K562 (cell line): ENCODE results near the gene ATG13. TPM values are rescaled to one million over a fixed set of nuclear protein-coding genes. Genes with fewer than 3 reads are reported as not detected.
A peak's percentile ranks its signal among the peaks of the same experiment; 100 is the strongest.

Experiments
- ATAC-seq: fragments of 200-7000 bp; cut with Tn5 transposase; 3 replicates; pipeline ENCODE4 v1.9.1; 2020; ENCODE audit warnings: moderate library complexity
- BruUV-seq: library from RNA; stranded (reverse); fragments of 400-500 nt; replicated peaks from 2 replicates; lab custom pipeline; 2021; lab: Mats Ljungman, UMichigan
- CTCF ChIA-PET: fragments of 300-600 bp; formaldehyde crosslinking; extraction: SDS; loops from one replicate; lab custom pipeline; 2021; ENCODE audit warnings: low intra/inter-chr PET ratio; lab: Yijun Ruan, JAX
- POLR2A ChIA-PET: fragments of 300-600, 350-650 bp; sonication (Branson Sonifier 250); formaldehyde crosslinking; extraction: SDS; loops from one replicate; lab custom pipeline; 2021; ENCODE audit warnings: antibody characterized with exemption, inconsistent platforms; lab: Yijun Ruan, JAX
- DNase-seq, 4 experiments: peaks; one replicate each; pipeline versions ENCODE4 v3.0.0 to v3.0.0-alpha.2; 2011 to 2018; ENCODE audit warnings: low spot score in 3 of 4, mixed read lengths in 3 of 4; ENCODE audit errors: extremely low read depth in 1 of 4
- FAIRE-seq: peaks from 2 replicates; lab custom pipeline; 2011; peaks lifted over from hg19 to GRCh38; lab: Jason Lieb, UNC
- H2AFZ ChIP-seq: 2 replicates; pipeline ENCODE4 v1.6.0; 2011; ENCODE audit warnings: low read depth, low read length, control low read depth, inconsistent platforms
- H3K27ac ChIP-seq: fragments of 200-600 bp; 3 replicates; pipeline ENCODE4 v1.8.0; 2011; ENCODE audit warnings: low read depth, mild to moderate bottlenecking, control low read depth, inconsistent platforms, low read length, moderate library complexity, mixed read lengths; ENCODE audit errors: extremely low read depth
- H3K27me3 ChIP-seq, 2 experiments: fragments of 300-600 bp in 1 of 2; 2 replicates in 1 of 2; 3 replicates in 1 of 2; pipeline versions ENCODE4 v1.6.0 to v1.8.0; 2011; ENCODE audit warnings: inconsistent platforms in 2 of 2, low read length in 2 of 2, mild to moderate bottlenecking in 1 of 2, mixed read lengths in 1 of 2, moderate library complexity in 1 of 2; ENCODE audit not compliant: control insufficient read depth in 2 of 2, insufficient read depth in 2 of 2
- H3K36me3 ChIP-seq: fragments of 300-600 bp; 3 replicates; pipeline ENCODE4 v1.8.0; 2011; ENCODE audit warnings: mild to moderate bottlenecking, low read length, inconsistent platforms; ENCODE audit not compliant: control insufficient read depth, insufficient read depth
- H3K4me1 ChIP-seq, 2 experiments: fragments of 200-600 bp in 1 of 2; replicated peaks in 1 of 2; 2 replicates in 1 of 2; 3 replicates in 1 of 2; pipeline versions ENCODE4 v1.5.1 to v1.8.0; 2011; ENCODE audit warnings: inconsistent platforms in 2 of 2, low read length in 2 of 2, mild to moderate bottlenecking in 1 of 2, mixed read lengths in 1 of 2, moderate library complexity in 1 of 2; ENCODE audit not compliant: control insufficient read depth in 2 of 2, insufficient read depth in 2 of 2
- H3K4me2 ChIP-seq: 2 replicates; pipeline ENCODE4 v1.6.1; 2011; ENCODE audit warnings: low read length, control low read depth, inconsistent platforms, mixed read lengths; ENCODE audit not compliant: insufficient read depth
- H3K4me3 ChIP-seq: fragments of 200-600 bp; sonication (generic), shearing (Covaris generic); 2 replicates; pipeline ENCODE4 v1.5.1; 2016; ENCODE audit warnings: control low read depth, inconsistent platforms
- H3K79me2 ChIP-seq: fragments of 200-600 bp; 3 replicates; pipeline ENCODE4 v1.8.0; 2011; ENCODE audit warnings: low read length, inconsistent platforms; ENCODE audit not compliant: control insufficient read depth, insufficient read depth
- H3K9ac ChIP-seq, 2 experiments: 2 replicates each; pipeline versions ENCODE4 v1.6.0 to v1.6.1; 2011; ENCODE audit warnings: low read depth in 2 of 2, low read length in 2 of 2, control low read depth in 1 of 2, inconsistent platforms in 1 of 2, mild to moderate bottlenecking in 1 of 2, mixed read lengths in 1 of 2; ENCODE audit not compliant: insufficient read depth in 1 of 2
- H3K9me1 ChIP-seq: one replicate; pipeline ENCODE4 v1.6.0; 2011; ENCODE audit warnings: inconsistent platforms, mild to moderate bottlenecking, low read length, moderate library complexity; ENCODE audit not compliant: control insufficient read depth, insufficient read depth
- H3K9me3 ChIP-seq: replicated peaks from 2 replicates; pipeline ENCODE4 v1.5.1; 2011; ENCODE audit warnings: low read depth, low read length, inconsistent platforms; ENCODE audit not compliant: control insufficient read depth, insufficient read depth
- H4K20me1 ChIP-seq: replicated peaks from 2 replicates; pipeline ENCODE4 v1.6.1; 2011; ENCODE audit warnings: low read length, inconsistent platforms, mixed read lengths; ENCODE audit not compliant: control insufficient read depth, insufficient read depth
- E2F6 ChIP-seq, 2 experiments: IDR thresholded peaks; 2 replicates each; pipeline ENCODE4 v1.6.1; 2011; ENCODE audit warnings: borderline replicate concordance in 1 of 2, control low read depth in 1 of 2, low read depth in 1 of 2, low read length in 1 of 2, mild to moderate bottlenecking in 1 of 2, mixed read lengths in 1 of 2, moderate library complexity in 1 of 2; ENCODE audit not compliant: insufficient read depth in 1 of 2, insufficient read length in 1 of 2, poor library complexity in 1 of 2, severe bottlenecking in 1 of 2; ENCODE audit errors: extremely low read depth in 1 of 2
- KLF1 ChIP-seq: fragments of 450-650 bp; IDR thresholded peaks from 2 replicates; pipeline ENCODE4 v1.6.1; 2016; ENCODE audit warnings: missing genetic modification characterization, missing compliant biosample characterization
- RFX5 ChIP-seq: IDR thresholded peaks from 2 replicates; pipeline ENCODE4 v1.6.1; 2011; ENCODE audit warnings: low read depth, mild to moderate bottlenecking, improper control_type of control experiment, low read length
- SPI1 ChIP-seq: IDR thresholded peaks from 2 replicates; pipeline ENCODE4 v1.6.1; 2011; ENCODE audit warnings: low read depth, low read length, control low read depth, borderline replicate concordance
- ZNF224 ChIP-seq: sonication (generic); formaldehyde crosslinking; IDR thresholded peaks from 2 replicates; pipeline ENCODE4 v1.8.0; 2022; ENCODE audit warnings: mild to moderate bottlenecking, missing genetic modification reagents
- ZNF408 ChIP-seq: fragments of 250-450 bp; sonication (Bioruptor Pico); IDR thresholded peaks from 2 replicates; pipeline ENCODE4 v1.4.0; 2020; ENCODE audit warnings: low read depth, mild to moderate bottlenecking, moderate library complexity
- ZNF512 ChIP-seq: IDR thresholded peaks from 2 replicates; pipeline ENCODE4 v1.6.1; 2016; ENCODE audit warnings: missing genetic modification characterization, missing compliant biosample characterization
- whole genome bisulfite sequencing: fragments of 100-300 bp; shearing (Covaris generic); methylation state at CpG from one replicate; pipeline ENCODE4 v1.1.6; 2016; ENCODE audit warnings: low coverage, mixed read lengths; ENCODE audit not compliant: insufficient coverage; ENCODE audit errors: missing lambda C conversion rate; 5-methylcytosine and 5-hydroxymethylcytosine counted together
- in situ Hi-C: fragments of 300-500 bp; cut with MboI; formaldehyde crosslinking; loops from 4 replicates; pipeline ENCODE4 v1.15.0; 2018; ENCODE audit warnings: inconsistent platforms, mixed read lengths
- intact Hi-C: fragments of 100-400 bp; cut with micrococcal nuclease; formaldehyde crosslinking; loops from 2 replicates; pipeline ENCODE4 v1.14.2; 2022
- polyA plus RNA-seq, 8 experiments: library from polyadenylated mRNA; depleted of rRNA in 4 of 8; stranded (reverse) in 5 of 8; unstranded in 3 of 8; fragments of >200 nt; fragmentation: Nextera tagmentation in 2 of 8; fragmentation: Illumina TruSeq in 1 of 8; extraction: Ambion mirVana in 2 of 8; extraction: Trizol in 1 of 8; gene quantifications; 2 replicates each; pipeline versions ENCODE4 v1.2.1 to v1.2.3, GENCODE V29; 2011 to 2014; ENCODE audit warnings: inconsistent platforms in 1 of 8, missing spikeins in 1 of 8
- total RNA-seq, 7 experiments: library from RNA; depleted of rRNA in 6 of 7; stranded (reverse); fragments of >200 nt in 6 of 7; fragmentation: Illumina TruSeq in 2 of 7; extraction: Trizol in 2 of 7; gene quantifications; 2 replicates each; pipeline versions ENCODE4 v1.2.1 to v1.2.3, GENCODE V29; 2011 to 2021; ENCODE audit warnings: low replicate concordance in 1 of 7

ATG13 gene
- total and polyA plus RNA-seq, 9 of the 15 experiments (the other 6 are each of a cell fraction or from before 2014, with no cell fraction given): 13.1 to 61.5 (median 36.5) TPM

GRCh38 chr11:46724088-46724487 is 106.7 kb downstream of the ATG13 start:
- H3K9me1 ChIP-seq: no peaks in the 10 kb centered on the region
- H4K20me1 ChIP-seq: no peaks in the 10 kb centered on the region
- H3K9ac ChIP-seq: no peak overlapping the region
- H3K27me3 ChIP-seq: peaks cover 0 to 3% of the 10 kb centered on the region in 2 experiments; a peak in 1 of 5 replicates
- FAIRE-seq: no peak
- intact Hi-C loops: no loop called here
- no peaks in the 10 kb centered on the region for H3K79me2 ChIP-seq
- 44% methylated on average over 8 of the region's 8 CpGs for WGBS
- H3K4me2 ChIP-seq: no peak overlapping the region
- H3K27ac ChIP-seq: no peak overlapping the region
- peak overlapping the region; percentile 9; the same call in 1 of the 2 replicates for H2AFZ ChIP-seq
- ChIA-PET CTCF (interaction anchor here (0.6 kb wide), 1 partner anchor 174 kb away, joined by 3 read pairs; no protein-coding TSS in a partner anchor), POLR2A (no interaction called here)
- in situ Hi-C loops: no loop called here
- peaks cover 0 to 22% of the 10 kb centered on the region in 2 experiments; a peak in 2 of 5 replicates for H3K4me1 ChIP-seq
- no peak overlapping the region for H3K4me3 ChIP-seq
- BruUV-seq: no TSS peak
- TF ChIP-seq RFX5 (no peak), ZNF512 (tag) (no peak), ZNF408 (CRISPR knock-in tag) (no peak), ZNF224 (CRISPR knock-in tag) (no peak), KLF1 (tag) (no peak), E2F6 (IDR thresholded peaks at IDR 0.05; ENCODE audit: borderline replicate concordance in 1 of 2, extremely low read depth in 1 of 2, insufficient read depth in 1 of 2, insufficient read length in 1 of 2, low read depth in 1 of 2, low read length in 1 of 2, poor library complexity in 1 of 2, severe bottlenecking in 1 of 2) (no peak), SPI1 (no peak)
- no peak for DNase-seq
- no peaks in the 10 kb centered on the region for H3K36me3 ChIP-seq
- no peak for ATAC-seq
- H3K9me3 ChIP-seq: peaks cover 4% of the 10 kb centered on the region; the same call in 1 of the 2 replicates

Other genes starting within 250 kb of the ATG13 start
Only the 7 nearest of the 8 such genes appear.
- gene CHRM4, start 225.8 kb upstream of the ATG13 start, total RNA-seq (2014; rRNA removed): 0.73 and 1.3 TPM in 2 replicates
- gene CHRM4, start 225.8 kb upstream of the ATG13 start, total RNA-seq (2014; rRNA removed; fragmentation: Illumina TruSeq; extraction: Trizol): 0.19 and 0.22 TPM in 2 replicates
- 0.22 and 0.49 TPM in 2 replicates for gene CHRM4, start 225.8 kb upstream of the ATG13 start, total RNA-seq (2015; rRNA removed; fragmentation: Illumina TruSeq; extraction: Trizol)
- 0.89 and 1.0 TPM in 2 replicates for gene CHRM4, start 225.8 kb upstream of the ATG13 start, total RNA-seq (2021)
- gene CHRM4, start 225.8 kb upstream of the ATG13 start, polyA plus RNA-seq (2011; rRNA removed): 0.62 and 0.74 TPM in 2 replicates
- 0.40 and 0.76 TPM in 2 replicates for gene CHRM4, start 225.8 kb upstream of the ATG13 start, polyA plus RNA-seq (2014; fragmentation: Illumina TruSeq; extraction: Trizol)
- gene CHRM4, start 225.8 kb upstream of the ATG13 start, polyA plus RNA-seq (2014; fragmentation: Nextera tagmentation; extraction: Ambion mirVana): not detected
- gene CHRM4, start 225.8 kb upstream of the ATG13 start, polyA plus RNA-seq (2014; rRNA removed): 0.33 and 0.58 TPM in 2 replicates
- gene AMBRA1, start 23.5 kb upstream of the ATG13 start, total RNA-seq (2014; rRNA removed): 20.4 and 21.0 TPM in 2 replicates
- 10.1 and 13.4 TPM in 2 replicates for gene AMBRA1, start 23.5 kb upstream of the ATG13 start, total RNA-seq (2014; rRNA removed; fragmentation: Illumina TruSeq; extraction: Trizol)
- gene AMBRA1, start 23.5 kb upstream of the ATG13 start, total RNA-seq (2015; rRNA removed; fragmentation: Illumina TruSeq; extraction: Trizol): 13.0 and 13.1 TPM in 2 replicates
- 24.5 and 27.9 TPM in 2 replicates for gene AMBRA1, start 23.5 kb upstream of the ATG13 start, total RNA-seq (2021)
- gene AMBRA1, start 23.5 kb upstream of the ATG13 start, polyA plus RNA-seq (2011; rRNA removed): 6.6 and 9.8 TPM in 2 replicates
- 12.5 and 13.0 TPM in 2 replicates for gene AMBRA1, start 23.5 kb upstream of the ATG13 start, polyA plus RNA-seq (2014; fragmentation: Illumina TruSeq; extraction: Trizol)
- under 1 TPM; 0.15 to 0.39 TPM for gene AMBRA1, start 23.5 kb upstream of the ATG13 start, polyA plus RNA-seq (2014; fragmentation: Nextera tagmentation; extraction: Ambion mirVana)
- 8.9 and 9.9 TPM in 2 replicates for gene AMBRA1, start 23.5 kb upstream of the ATG13 start, polyA plus RNA-seq (2014; rRNA removed)
- gene HARBI1, start 326 bp upstream of the ATG13 start, total RNA-seq (2014; rRNA removed): 4.1 and 4.3 TPM in 2 replicates
- gene HARBI1, start 326 bp upstream of the ATG13 start, total RNA-seq (2014; rRNA removed; fragmentation: Illumina TruSeq; extraction: Trizol): 5.6 and 6.0 TPM in 2 replicates
- gene HARBI1, start 326 bp upstream of the ATG13 start, total RNA-seq (2015; rRNA removed; fragmentation: Illumina TruSeq; extraction: Trizol): 4.9 and 6.9 TPM in 2 replicates
- 5.5 and 5.8 TPM in 2 replicates for gene HARBI1, start 326 bp upstream of the ATG13 start, total RNA-seq (2021)
- gene HARBI1, start 326 bp upstream of the ATG13 start, polyA plus RNA-seq (2011; rRNA removed): 4.7 and 5.5 TPM in 2 replicates
- gene HARBI1, start 326 bp upstream of the ATG13 start, polyA plus RNA-seq (2014; fragmentation: Illumina TruSeq; extraction: Trizol): 5.3 and 6.0 TPM in 2 replicates
- 1 to 10 TPM; 6.0 to 8.4 TPM for gene HARBI1, start 326 bp upstream of the ATG13 start, polyA plus RNA-seq (2014; fragmentation: Nextera tagmentation; extraction: Ambion mirVana)
- 3.5 and 6.1 TPM in 2 replicates for gene HARBI1, start 326 bp upstream of the ATG13 start, polyA plus RNA-seq (2014; rRNA removed)
- gene ARHGAP1, start 83.1 kb downstream of the ATG13 start, total RNA-seq (2014; rRNA removed): 7.4 and 11.1 TPM in 2 replicates
- gene ARHGAP1, start 83.1 kb downstream of the ATG13 start, total RNA-seq (2014; rRNA removed; fragmentation: Illumina TruSeq; extraction: Trizol): 5.9 and 6.9 TPM in 2 replicates
- gene ARHGAP1, start 83.1 kb downstream of the ATG13 start, total RNA-seq (2015; rRNA removed; fragmentation: Illumina TruSeq; extraction: Trizol): 10.7 and 11.3 TPM in 2 replicates
- 30.3 and 30.4 TPM in 2 replicates for gene ARHGAP1, start 83.1 kb downstream of the ATG13 start, total RNA-seq (2021)
- gene ARHGAP1, start 83.1 kb downstream of the ATG13 start, polyA plus RNA-seq (2011; rRNA removed): 8.2 and 13.2 TPM in 2 replicates
- 25.0 and 26.7 TPM in 2 replicates for gene ARHGAP1, start 83.1 kb downstream of the ATG13 start, polyA plus RNA-seq (2014; fragmentation: Illumina TruSeq; extraction: Trizol)
- gene ARHGAP1, start 83.1 kb downstream of the ATG13 start, polyA plus RNA-seq (2014; fragmentation: Nextera tagmentation; extraction: Ambion mirVana): 1 to 10 TPM; 3.6 to 5.7 TPM
- gene ARHGAP1, start 83.1 kb downstream of the ATG13 start, polyA plus RNA-seq (2014; rRNA removed): 14.1 and 14.2 TPM in 2 replicates
- gene ZNF408, start 83.5 kb downstream of the ATG13 start, total RNA-seq (2014; rRNA removed): 11.8 and 12.2 TPM in 2 replicates
- gene ZNF408, start 83.5 kb downstream of the ATG13 start, total RNA-seq (2014; rRNA removed; fragmentation: Illumina TruSeq; extraction: Trizol): 7.3 and 7.4 TPM in 2 replicates
- 12.8 and 14.1 TPM in 2 replicates for gene ZNF408, start 83.5 kb downstream of the ATG13 start, total RNA-seq (2015; rRNA removed; fragmentation: Illumina TruSeq; extraction: Trizol)
- 17.4 and 18.4 TPM in 2 replicates for gene ZNF408, start 83.5 kb downstream of the ATG13 start, total RNA-seq (2021)
- 4.5 and 7.6 TPM in 2 replicates for gene ZNF408, start 83.5 kb downstream of the ATG13 start, polyA plus RNA-seq (2011; rRNA removed)
- gene ZNF408, start 83.5 kb downstream of the ATG13 start, polyA plus RNA-seq (2014; fragmentation: Illumina TruSeq; extraction: Trizol): 7.4 and 10.8 TPM in 2 replicates
- under 1 TPM; 0.15 to 0.38 TPM for gene ZNF408, start 83.5 kb downstream of the ATG13 start, polyA plus RNA-seq (2014; fragmentation: Nextera tagmentation; extraction: Ambion mirVana)
- gene ZNF408, start 83.5 kb downstream of the ATG13 start, polyA plus RNA-seq (2014; rRNA removed): 7.0 and 10.0 TPM in 2 replicates
- not detected in 2 replicates for gene F2, start 101.7 kb downstream of the ATG13 start, total RNA-seq (2014; rRNA removed)
- not detected in 2 replicates for gene F2, start 101.7 kb downstream of the ATG13 start, total RNA-seq (2014; rRNA removed; fragmentation: Illumina TruSeq; extraction: Trizol)
- not detected in 2 replicates for gene F2, start 101.7 kb downstream of the ATG13 start, total RNA-seq (2015; rRNA removed; fragmentation: Illumina TruSeq; extraction: Trizol)
- gene F2, start 101.7 kb downstream of the ATG13 start, total RNA-seq (2021): 0.16 and 0.22 TPM in 2 replicates
- not detected in 2 replicates for gene F2, start 101.7 kb downstream of the ATG13 start, polyA plus RNA-seq (2011; rRNA removed)
- not detected in 2 replicates for gene F2, start 101.7 kb downstream of the ATG13 start, polyA plus RNA-seq (2014; fragmentation: Illumina TruSeq; extraction: Trizol)
- gene F2, start 101.7 kb downstream of the ATG13 start, polyA plus RNA-seq (2014; fragmentation: Nextera tagmentation; extraction: Ambion mirVana): not detected
- not detected in 2 replicates for gene F2, start 101.7 kb downstream of the ATG13 start, polyA plus RNA-seq (2014; rRNA removed)
- gene CKAP5, start 228.7 kb downstream of the ATG13 start, total RNA-seq (2014; rRNA removed): 92.5 and 95.7 TPM in 2 replicates
- 139 and 196 TPM in 2 replicates for gene CKAP5, start 228.7 kb downstream of the ATG13 start, total RNA-seq (2014; rRNA removed; fragmentation: Illumina TruSeq; extraction: Trizol)
- gene CKAP5, start 228.7 kb downstream of the ATG13 start, total RNA-seq (2015; rRNA removed; fragmentation: Illumina TruSeq; extraction: Trizol): 166 and 168 TPM in 2 replicates
- gene CKAP5, start 228.7 kb downstream of the ATG13 start, total RNA-seq (2021): 171 and 180 TPM in 2 replicates
- gene CKAP5, start 228.7 kb downstream of the ATG13 start, polyA plus RNA-seq (2011; rRNA removed): 221 and 239 TPM in 2 replicates
- gene CKAP5, start 228.7 kb downstream of the ATG13 start, polyA plus RNA-seq (2014; fragmentation: Illumina TruSeq; extraction: Trizol): 135 and 155 TPM in 2 replicates
- gene CKAP5, start 228.7 kb downstream of the ATG13 start, polyA plus RNA-seq (2014; fragmentation: Nextera tagmentation; extraction: Ambion mirVana): 10 to 100 TPM; 60.1 to 75.7 TPM
- gene CKAP5, start 228.7 kb downstream of the ATG13 start, polyA plus RNA-seq (2014; rRNA removed): 105 and 116 TPM in 2 replicates